CD4-positive, alpha-beta T cell (primary cell): Measurements from ENCODE around the gene NR1D2. TPM values are rescaled to one million over a fixed set of nuclear protein-coding genes. Genes with fewer than 3 reads are reported as not detected.

Experiments
- ATAC-seq: fragments of 200-7000 bp; cut with Tn5 transposase; one replicate; pipeline ENCODE4 v1.10.0; 2022; ENCODE audit warnings: mild to moderate bottlenecking; ENCODE audit not compliant: poor library complexity
- CTCF ChIA-PET: fragments of 350-600 bp; sonication (Branson Sonifier 250); formaldehyde crosslinking; loops from one replicate; lab custom pipeline; 2021; ENCODE audit warnings: antibody characterized with exemption, inconsistent platforms; lab: Charles Lee
- POLR2A ChIA-PET: fragments of 350-600 bp; sonication (Branson Sonifier 250); formaldehyde crosslinking; loops from one replicate; lab custom pipeline; 2021; ENCODE audit warnings: antibody characterized with exemption, inconsistent platforms; lab: Charles Lee
- DNase-seq, 14 experiments: peaks; one replicate each; pipeline ENCODE4 v3.0.0-alpha.2; 2013 to 2020; ENCODE audit warnings: mixed read lengths in 2 of 14
- H3K27ac ChIP-seq, 2 donors: one replicate each; pipeline versions ENCODE4 v1.5.1 to v1.7.0; 2013; ENCODE audit warnings: low read length in 2 of 2, low read depth in 1 of 2, mild to moderate bottlenecking in 1 of 2
- H3K27me3 ChIP-seq, 2 experiments: 1 replicate in 1 of 2; 2 replicates in 1 of 2; pipeline versions ENCODE4 v1.6.1 to v1.7.0; 2013; ENCODE audit warnings: low read length in 2 of 2, control low read depth in 1 of 2, mild to moderate bottlenecking in 1 of 2, moderate library complexity in 1 of 2; ENCODE audit not compliant: insufficient read depth in 2 of 2, control insufficient read depth in 1 of 2
- H3K36me3 ChIP-seq: one replicate; pipeline ENCODE4 v1.6.1; 2013; ENCODE audit warnings: low read length, control low read depth; ENCODE audit not compliant: insufficient read depth
- H3K4me1 ChIP-seq: one replicate; pipeline ENCODE4 v1.6.1; 2013; ENCODE audit warnings: low read length, control low read depth; ENCODE audit not compliant: insufficient read depth
- H3K4me3 ChIP-seq: one replicate; pipeline ENCODE4 v1.5.1; 2013; ENCODE audit warnings: mild to moderate bottlenecking, low read length, moderate library complexity
- H3K9me3 ChIP-seq, 2 experiments: 1 replicate in 1 of 2; 2 replicates in 1 of 2; pipeline versions ENCODE4 v1.6.1 to v1.7.0; 2013; ENCODE audit warnings: low read length in 2 of 2, mild to moderate bottlenecking in 2 of 2, control low read depth in 1 of 2, moderate library complexity in 1 of 2; ENCODE audit not compliant: control insufficient read depth in 1 of 2, insufficient read depth in 1 of 2
- H3K27ac Mint-ChIP-seq: one replicate; pipeline ENCODE4 v1.8.0; 2020; ENCODE audit warnings: mixed read lengths
- H3K27me3 Mint-ChIP-seq: one replicate; pipeline ENCODE4 v1.8.0; 2021; ENCODE audit warnings: mixed read lengths
- H3K36me3 Mint-ChIP-seq: one replicate; pipeline ENCODE4 v1.8.0; 2021; ENCODE audit warnings: low read depth, mixed read lengths
- H3K4me1 Mint-ChIP-seq: one replicate; pipeline ENCODE4 v1.8.0; 2021; ENCODE audit warnings: low read depth, mixed read lengths
- H3K4me3 Mint-ChIP-seq: one replicate; pipeline ENCODE4 v1.8.0; 2020; ENCODE audit warnings: mild to moderate bottlenecking, mixed read lengths
- H3K9me3 Mint-ChIP-seq: one replicate; pipeline ENCODE4 v1.8.0; 2020; ENCODE audit warnings: mixed read lengths
- CTCF ChIP-seq: fragments of 200-600 bp; IDR thresholded peaks from one replicate; pipeline ENCODE4 v1.8.0; 2022; ENCODE audit warnings: antibody characterized with exemption, mild to moderate bottlenecking
- intact Hi-C, 2 experiments: fragments of 100-400 bp; cut with DNase I in 1 of 2; cut with micrococcal nuclease in 1 of 2; formaldehyde crosslinking; loops; one replicate each; pipeline versions ENCODE4 v1.15.1 to v1.9.0; 2023 to 2025; cut with DNase I, micrococcal nuclease
- total RNA-seq, 174 experiments: library from RNA in 2 of 174; stranded (reverse) in 2 of 174; gene quantifications; one replicate each; pipeline ENCODE4 v1.2.3 and lab custom pipeline; 2021 to 2026

The NR1D2 gene
- total RNA-seq, 2 experiments from 2014 or later: 111 to 113 TPM

GRCh38 chr3:23948761-23949160 lies 3.7 kb downstream of the NR1D2 start:
- Histone ChIP-seq H3K36me3 (peaks cover 6% of the 10 kb centered on the region), H3K4me3 (no peak overlapping the region), H3K27me3 (no peaks in the 10 kb centered on the region), H3K9me3 (no peaks in the 10 kb centered on the region), H3K27ac (no peak overlapping the region), H3K4me1 (peaks cover 49% of the 10 kb centered on the region)
- POLR2A ChIA-PET: interaction anchor here (6.6 kb wide), 1 partner anchor 32 kb away, joined by 95 read pairs; the partner anchor contains the start of genes NKIRAS1 and RPL15
- peaks cover 81% of the 10 kb centered on the region for H3K4me1 Mint-ChIP-seq
- no peak for TF ChIP-seq CTCF
- DNase-seq: no peak
- no peak overlapping the region for H3K27ac Mint-ChIP-seq
- no peaks in the 10 kb centered on the region for H3K9me3 Mint-ChIP-seq
- intact Hi-C loops: loop anchor here in 1 of 2 experiments (5.0 to 10.0 kb wide), 3 partner anchors 141 to 1846 kb away; partner anchors contain the start of genes OXSM, UBE2E1 and UBE2E2
- CTCF ChIA-PET: interaction anchor here (0.6 to 1.7 kb wide), 2 partner anchors 9 to 32 kb away, joined by 4 to 7 read pairs; partner anchors contain the start of genes NKIRAS1 and RPL15
- ATAC-seq: no peak
- peak overlapping the region; percentile 50 for H3K4me3 Mint-ChIP-seq
- no peaks in the 10 kb centered on the region for H3K27me3 Mint-ChIP-seq
- peaks cover 34% of the 10 kb centered on the region for H3K36me3 Mint-ChIP-seq

GRCh38 chr3:23949784-23950183 lies 4.7 kb downstream of the NR1D2 start:
- Mint-ChIP-seq H3K36me3 (peaks cover 35% of the 10 kb centered on the region), H3K27me3 (no peaks in the 10 kb centered on the region), H3K4me3 (peak overlapping the region; percentile 75), H3K27ac (peak overlapping the region; percentile 74), H3K4me1 (peaks cover 82% of the 10 kb centered on the region), H3K9me3 (no peaks in the 10 kb centered on the region)
- Histone ChIP-seq H3K36me3 (peaks cover 11% of the 10 kb centered on the region), H3K27me3 (no peaks in the 10 kb centered on the region), H3K4me1 (peaks cover 53% of the 10 kb centered on the region), H3K27ac (peak overlapping the region in 1 of 2 donors; percentile 25), H3K4me3 (no peak overlapping the region), H3K9me3 (no peaks in the 10 kb centered on the region)
- ChIA-PET POLR2A (interaction anchor here (1.3 to 6.6 kb wide), 2 partner anchors 9 to 33 kb away, joined by 3 to 95 read pairs; partner anchors contain the start of genes NKIRAS1 and RPL15), CTCF (no interaction called here)
- no peak for TF ChIP-seq CTCF
- ATAC-seq (no peak), DNase-seq (no peak)
- intact Hi-C loops: loop anchor here in 1 of 2 experiments (5.0 to 10.0 kb wide), 3 partner anchors 142 to 1845 kb away; partner anchors contain the start of genes OXSM, UBE2E1 and UBE2E2

DNA sequence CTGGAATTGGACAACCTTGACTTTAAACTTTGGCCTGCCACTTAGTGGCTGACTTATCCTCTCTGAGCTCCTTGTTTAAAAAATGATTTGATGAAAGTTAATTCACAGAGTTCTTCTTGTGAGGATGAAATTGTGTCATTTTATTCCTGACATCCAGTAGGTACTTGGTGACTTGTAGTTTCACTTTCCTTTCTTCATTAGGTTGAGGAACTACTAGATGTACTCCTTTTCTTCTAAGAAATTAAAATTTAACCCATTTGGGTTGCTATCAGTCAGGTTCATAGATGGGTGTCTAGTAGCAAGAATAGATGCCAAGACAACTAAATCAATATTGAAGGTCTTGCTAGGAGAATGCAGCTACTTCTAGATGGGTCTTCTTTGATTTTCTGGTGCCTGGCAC lies 5.2 kb downstream of the NR1D2 start:
- Histone ChIP-seq H3K4me1 (peaks cover 53% of the 10 kb centered on the region), H3K4me3 (no peak overlapping the region), H3K9me3 (no peaks in the 10 kb centered on the region), H3K36me3 (peaks cover 16% of the 10 kb centered on the region), H3K27me3 (no peaks in the 10 kb centered on the region), H3K27ac (no peak overlapping the region)
- no peaks in the 10 kb centered on the region for H3K27me3 Mint-ChIP-seq
- intact Hi-C loops: no loop called here
- H3K4me3 Mint-ChIP-seq: peak overlapping the region; percentile 75
- peaks cover 40% of the 10 kb centered on the region for H3K36me3 Mint-ChIP-seq
- CTCF ChIA-PET: no interaction called here
- peaks cover 87% of the 10 kb centered on the region for H3K4me1 Mint-ChIP-seq
- DNase-seq: peak in 2 of 14 experiments; percentile 16 to 31
- peak overlapping the region; percentile 74 for H3K27ac Mint-ChIP-seq
- POLR2A ChIA-PET: interaction anchor here (1.3 to 6.6 kb wide), 2 partner anchors 8 to 33 kb away, joined by 3 to 95 read pairs; partner anchors contain the start of genes NKIRAS1 and RPL15
- ATAC-seq: no peak
- no peak for TF ChIP-seq CTCF
- H3K9me3 Mint-ChIP-seq: no peaks in the 10 kb centered on the region
